Tibial artery (tissue), 4 donors: ENCODE results near the gene EML6.

ENCODE experiments used
- DNase-seq, 2 donors: peaks; one replicate each; pipeline ENCODE4 v3.0.0-alpha.2; 2019
- H3K27ac ChIP-seq, 2 donors: fragments of 200-600 bp; sonication (generic) in 1 of 2; 1 replicate in 1 of 2; 2 replicates in 1 of 2; pipeline ENCODE4 v1.5.1; 2018 to 2019; ENCODE audit warnings: mild to moderate bottlenecking in 1 of 2
- H3K27me3 ChIP-seq, 2 donors: fragments of 200-600 bp; sonication (generic) in 1 of 2; one replicate each; pipeline versions ENCODE4 v1.5.1 to v1.6.0; 2016 to 2019
- H3K36me3 ChIP-seq, 3 donors: fragments of 200-600 bp; sonication (generic) in 2 of 3; one replicate each; pipeline ENCODE4 v1.5.1; 2016 to 2019; ENCODE audit warnings: mild to moderate bottlenecking in 2 of 3
- H3K4me1 ChIP-seq, 4 donors: fragments of 200-600 bp; sonication (generic) in 2 of 4; 1 replicate in 3 of 4; 2 replicates in 1 of 4; pipeline ENCODE4 v1.5.1; 2016 to 2019
- H3K4me3 ChIP-seq, 2 donors: fragments of 200-600 bp; sonication (generic) in 1 of 2; 1 replicate in 1 of 2; 2 replicates in 1 of 2; pipeline ENCODE4 v1.5.1; 2018 to 2019; ENCODE audit warnings: mild to moderate bottlenecking in 2 of 2
- H3K9me3 ChIP-seq, 3 donors: fragments of 200-600 bp; sonication (generic) in 1 of 3; one replicate each; pipeline ENCODE4 v1.5.1; 2016 to 2019
- CTCF ChIP-seq, 2 experiments: fragments of 200-600 bp in 1 of 2; fragments of 450-650 bp in 1 of 2; IDR thresholded peaks; one replicate each; pipeline ENCODE4 v1.5.1; 2017 to 2019; ENCODE audit warnings: antibody characterized with exemption in 2 of 2, mild to moderate bottlenecking in 1 of 2, moderate library complexity in 1 of 2
- intact Hi-C: fragments of 100-400 bp; cut with DNase I; formaldehyde crosslinking; loops from one replicate; pipeline ENCODE4 v1.15.0; 2023; ENCODE audit warnings: low total_unique reads

Gene EML6

DNA sequence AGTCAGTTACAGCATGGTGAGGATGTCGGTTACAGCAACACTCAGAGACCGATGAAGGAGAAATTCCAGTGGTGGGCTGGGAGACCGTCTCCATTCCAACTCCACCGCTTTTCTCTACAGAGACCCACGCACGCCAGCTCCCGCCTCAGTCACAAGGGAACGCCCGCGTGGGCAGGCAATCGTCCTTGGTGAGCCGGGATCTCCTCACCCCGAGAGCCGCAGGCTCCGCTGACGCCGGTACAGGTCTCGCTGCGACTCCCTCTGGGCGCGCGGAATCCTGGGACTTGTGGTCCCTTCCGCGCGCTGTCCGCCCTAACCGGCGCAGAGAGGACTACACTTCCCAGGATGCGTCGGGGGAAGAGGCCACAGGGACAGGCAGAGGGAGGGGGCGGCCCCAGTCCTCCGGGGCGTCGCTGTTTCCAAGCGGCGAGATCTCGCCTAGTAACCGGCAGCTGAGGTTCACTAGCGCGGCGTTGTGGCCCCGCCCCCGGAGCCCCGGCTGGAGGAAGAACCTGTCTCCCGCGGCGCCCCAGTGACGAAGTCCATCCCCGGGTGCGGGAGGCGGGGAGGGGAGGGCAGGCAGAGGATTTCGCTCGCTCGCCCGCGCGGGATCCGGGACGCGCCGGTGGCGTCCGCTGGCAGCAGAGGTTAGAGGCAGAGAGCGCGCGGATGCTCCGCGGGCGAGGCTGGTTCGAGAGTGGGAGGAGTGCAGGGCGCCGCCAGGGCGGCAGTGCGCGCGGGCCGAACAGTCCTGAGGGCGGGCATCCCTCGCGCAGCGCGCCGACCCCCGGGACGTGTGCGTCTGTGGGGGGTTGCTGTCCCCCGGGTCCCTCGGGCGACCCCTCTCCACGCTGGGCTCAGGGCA is at the start of gene EML6:
EML6 (plus strand) TSS at position 532 of the 865 bp plus-strand sequence. CDS start 1,400 bp downstream, outside the sequence.
- Histone ChIP-seq H3K27me3 (no peaks in the 10 kb centered on the region), H3K9me3 (no peaks in the 10 kb centered on the region), H3K4me3 (peak within 1 kb of the TSS; percentile 82 to 92), H3K27ac (peak within 1 kb of the TSS; percentile 70 to 83), H3K4me1 (peaks cover 0 to 18% (median 9%) of the 10 kb centered on the region in 4 donors), H3K36me3 (no peaks in the 10 kb centered on the region)
- peak in 1 of 2 experiments; percentile 21 for TF ChIP-seq CTCF (IDR thresholded peaks at IDR 0.05)
- intact Hi-C loops = loop anchor here (10.0 kb wide), 2 partner anchors 451 to 609 kb away; partner anchors contain the start of gene ACYP2
- DNase-seq = peak; percentile 99

DNA sequence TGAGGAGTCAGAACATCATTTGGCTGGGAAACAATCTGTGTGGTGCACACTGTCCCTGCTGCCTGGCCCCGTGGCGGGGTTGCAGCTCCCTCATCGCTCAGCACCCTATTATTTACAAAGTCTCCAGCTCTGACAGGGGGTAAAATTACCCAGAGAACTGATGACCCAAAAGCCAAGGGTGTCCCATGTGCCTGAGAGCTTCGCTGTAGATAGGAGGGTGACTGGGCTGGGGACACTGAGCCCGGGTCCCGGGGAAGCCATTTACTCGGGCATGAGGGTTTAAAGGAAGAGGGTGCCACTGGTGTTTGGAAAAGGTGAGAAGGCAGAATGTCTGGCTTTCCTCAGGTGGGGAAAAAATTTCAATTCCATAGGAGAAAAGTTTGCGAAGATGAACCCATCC is 48.2 kb upstream of the EML6 start:
- Histone ChIP-seq H3K27me3 (no peaks in the 10 kb centered on the region), H3K36me3 (peaks cover 0 to 5% (median 0%) of the 10 kb centered on the region in 3 donors), H3K4me3 (no peak overlapping the region), H3K27ac (no peak overlapping the region), H3K9me3 (no peaks in the 10 kb centered on the region), H3K4me1 (peaks cover 0 to 17% (median 5%) of the 10 kb centered on the region in 4 donors)
- DNase-seq = no peak
- no peak for TF ChIP-seq CTCF (IDR thresholded peaks at IDR 0.05)
- intact Hi-C loops = no loop called here

DNA sequence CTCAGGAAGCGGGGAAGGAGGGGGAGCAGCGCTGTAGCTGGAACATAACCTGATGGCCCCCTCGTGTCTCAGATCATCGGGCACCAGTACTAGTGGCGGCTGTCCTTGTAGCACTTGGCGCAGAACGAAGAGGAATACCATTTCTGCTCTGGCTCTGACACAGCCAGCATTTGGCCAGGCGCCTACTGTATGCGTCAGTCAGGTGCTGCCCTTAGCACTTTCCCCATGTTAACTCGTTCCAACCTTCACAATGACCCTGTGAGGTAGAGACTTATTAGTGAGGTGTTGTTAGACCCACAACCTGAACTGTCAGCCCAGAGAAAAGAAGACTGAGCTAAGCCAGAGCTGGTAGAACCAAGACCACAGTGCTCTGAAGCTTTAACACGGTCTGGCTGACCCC is 47.7 kb upstream of the EML6 start:
- no peak overlapping the region for H3K4me3 ChIP-seq
- H3K36me3 ChIP-seq = peaks cover 0 to under 1% (median 0%) of the 10 kb centered on the region in 3 donors
- no peak for TF ChIP-seq CTCF (IDR thresholded peaks at IDR 0.05)
- no peaks in the 10 kb centered on the region for H3K27me3 ChIP-seq
- no peak for DNase-seq
- no peak overlapping the region for H3K27ac ChIP-seq
- H3K4me1 ChIP-seq = peaks cover 0 to 13% (median 4%) of the 10 kb centered on the region in 4 donors
- intact Hi-C loops = no loop called here
- no peaks in the 10 kb centered on the region for H3K9me3 ChIP-seq

DNA sequence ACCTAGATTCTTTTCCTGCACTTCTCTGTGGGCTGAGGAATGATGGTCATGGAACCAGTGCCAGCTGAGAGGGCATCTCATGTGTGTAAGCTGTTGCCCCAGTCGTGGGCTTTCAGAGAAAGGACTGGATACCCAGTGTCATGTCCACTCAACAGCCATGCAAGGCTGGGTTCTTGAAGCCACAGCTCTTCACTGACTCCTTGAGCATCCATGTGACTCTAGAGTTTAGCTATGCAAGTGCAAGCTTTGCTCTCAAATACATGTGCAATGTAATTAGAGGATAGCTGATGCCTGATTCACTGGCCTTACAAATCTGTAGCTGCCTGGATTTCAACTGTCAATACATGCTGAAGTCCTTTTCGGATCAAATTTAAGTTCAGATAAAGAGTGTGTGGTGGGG is 46.8 kb upstream of the EML6 start:
- no peak for TF ChIP-seq CTCF (IDR thresholded peaks at IDR 0.05)
- intact Hi-C loops = no loop called here
- no peak overlapping the region for H3K27ac ChIP-seq
- H3K4me1 ChIP-seq = peaks cover 0 to 13% (median 4%) of the 10 kb centered on the region in 4 donors
- H3K36me3 ChIP-seq = no peaks in the 10 kb centered on the region
- no peak overlapping the region for H3K4me3 ChIP-seq
- DNase-seq = no peak
- no peaks in the 10 kb centered on the region for H3K9me3 ChIP-seq
- no peaks in the 10 kb centered on the region for H3K27me3 ChIP-seq

DNA sequence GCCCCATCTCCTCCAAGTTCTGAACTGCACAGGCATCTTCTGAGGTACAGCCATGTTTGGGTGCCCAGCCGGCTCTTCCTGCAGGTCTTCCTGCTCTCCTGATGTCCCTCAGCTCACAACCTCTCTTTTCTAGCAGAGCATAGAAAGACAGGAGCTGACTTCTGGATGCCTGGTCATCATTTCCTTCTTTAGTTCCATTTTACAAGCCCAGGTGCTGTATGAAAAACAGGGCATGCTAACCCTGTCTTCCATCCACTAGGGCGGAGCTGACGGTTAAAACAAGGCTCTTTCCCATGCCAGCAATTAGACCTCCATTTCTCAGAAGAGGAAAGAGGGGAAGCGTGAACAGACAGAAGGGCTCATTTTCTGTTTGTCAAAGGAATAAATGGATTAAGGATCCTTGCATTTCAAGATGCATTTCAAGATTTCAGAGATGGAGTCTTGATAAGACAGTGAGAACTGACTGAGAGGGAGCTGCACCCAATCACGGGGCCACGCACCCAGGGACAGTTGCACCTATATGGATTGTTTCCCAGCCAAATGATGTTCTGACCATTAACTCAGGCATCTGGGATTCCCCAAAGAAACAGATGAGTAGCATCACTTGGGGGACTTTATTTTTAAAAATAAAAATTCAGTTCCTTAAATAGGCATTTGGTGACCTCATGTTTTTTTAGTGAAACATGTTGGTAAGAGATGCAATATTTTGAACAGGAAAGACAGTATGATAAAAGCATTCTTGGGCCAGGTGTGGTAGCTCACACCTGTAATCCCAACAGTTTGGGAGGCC is 45.8 kb upstream of the EML6 start:
- H3K27ac ChIP-seq = no peak overlapping the region
- no peak for TF ChIP-seq CTCF (IDR thresholded peaks at IDR 0.05)
- H3K27me3 ChIP-seq = no peaks in the 10 kb centered on the region
- H3K4me1 ChIP-seq = peaks cover 0 to 13% (median 4%) of the 10 kb centered on the region in 4 donors
- intact Hi-C loops = no loop called here
- no peak for DNase-seq
- no peak overlapping the region for H3K4me3 ChIP-seq
- no peaks in the 10 kb centered on the region for H3K36me3 ChIP-seq
- H3K9me3 ChIP-seq = no peaks in the 10 kb centered on the region
